Cardiac fibroblast (primary cell): ENCODE results near the gene SMG1.

Experiments
- DNase-seq, 2 donors: peaks; one replicate each; pipeline versions ENCODE4 v3.0.0 to v3.0.0-alpha.2; 2010; ENCODE audit warnings: low read depth in 2 of 2
- H3K4me3 ChIP-seq, 2 donors: replicated peaks in 1 of 2; 1 replicate in 1 of 2; 2 replicates in 1 of 2; pipeline ENCODE4 v1.5.1; 2011; ENCODE audit warnings: low read depth in 2 of 2, low read length in 2 of 2, mild to moderate bottlenecking in 2 of 2, moderate library complexity in 1 of 2
- CTCF ChIP-seq: IDR thresholded peaks from one replicate; pipeline ENCODE4 v1.5.1; 2011; ENCODE audit warnings: low read depth, mild to moderate bottlenecking, low read length, inconsistent platforms

SMG1 gene

GRCh38 chr16:18841833-18842525 lies 84.2 kb downstream of the SMG1 start:
- DNase-seq: no peak

GRCh38 chr16:18839555-18839954 lies 86.7 kb downstream of the SMG1 start:
- TF ChIP-seq CTCF: no peak
- no peak overlapping the region for H3K4me3 ChIP-seq
- no peak for DNase-seq

More at GRCh38 chr16:18841833-18842525, 84.2 kb downstream of the SMG1 start:
- no peak for TF ChIP-seq CTCF
- no peak overlapping the region for H3K4me3 ChIP-seq

- no peak for DNase-seq
- no peak for TF ChIP-seq CTCF
- H3K4me3 ChIP-seq: no peak overlapping the region
Observed at GRCh38 chr16:18836702-18837101, 89.5 kb downstream of the SMG1 start.

- TF ChIP-seq CTCF: no peak
- no peak overlapping the region for H3K4me3 ChIP-seq
- DNase-seq: peak in 1 of 2 donors; percentile 9
Observed at GRCh38 chr16:18834864-18835263, 91.3 kb downstream of the SMG1 start.

- no peak for DNase-seq
- no peak overlapping the region for H3K4me3 ChIP-seq
- no peak for TF ChIP-seq CTCF
Observed at GRCh38 chr16:18833707-18834505, 92.3 kb downstream of the SMG1 start.

GRCh38 chr16:18832613-18833012 lies 93.6 kb downstream of the SMG1 start:
- DNase-seq: no peak
- TF ChIP-seq CTCF: no peak
- no peak overlapping the region for H3K4me3 ChIP-seq
